Suppressor macrophage treated with lipopolysaccharide for 4 hours (primary cell): ENCODE measurements around the gene VGLL4.
"Not testable (repeated sequence)": the region's sequence is repeated elsewhere in the genome, so short reads cannot be mapped to it uniquely, and the experiment has no call there.

Experiments used
- DNase-seq: peaks from one replicate; pipeline ENCODE4 v3.0.0-alpha.2; 2020

The VGLL4 gene

GRCh38 chr3:11523572-11524101 lies 120.1 kb downstream of the VGLL4 start:
- DNase-seq: no peak

- no peak for DNase-seq
Measured at GRCh38 chr3:11522953-11523571, 120.7 kb downstream of the VGLL4 start.

DNA sequence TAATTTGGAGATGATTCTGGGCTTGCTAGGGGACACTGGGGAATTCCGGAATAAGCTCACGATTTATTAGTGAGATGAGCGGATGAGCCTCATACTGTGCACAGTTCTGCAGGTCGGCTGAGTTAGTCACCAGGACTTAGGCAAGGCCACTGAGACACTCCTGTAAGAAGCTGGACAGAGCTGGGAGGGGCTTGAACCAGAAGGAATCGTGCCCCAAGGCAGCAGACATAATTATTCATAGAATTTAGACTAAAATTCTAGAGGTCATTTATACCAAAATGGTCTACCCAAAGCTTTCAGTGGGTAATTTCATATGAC lies 121.4 kb downstream of the VGLL4 start:
- no peak for DNase-seq

- no peak for DNase-seq
Measured at GRCh38 chr3:11521167-11521566, 122.5 kb downstream of the VGLL4 start.

DNA sequence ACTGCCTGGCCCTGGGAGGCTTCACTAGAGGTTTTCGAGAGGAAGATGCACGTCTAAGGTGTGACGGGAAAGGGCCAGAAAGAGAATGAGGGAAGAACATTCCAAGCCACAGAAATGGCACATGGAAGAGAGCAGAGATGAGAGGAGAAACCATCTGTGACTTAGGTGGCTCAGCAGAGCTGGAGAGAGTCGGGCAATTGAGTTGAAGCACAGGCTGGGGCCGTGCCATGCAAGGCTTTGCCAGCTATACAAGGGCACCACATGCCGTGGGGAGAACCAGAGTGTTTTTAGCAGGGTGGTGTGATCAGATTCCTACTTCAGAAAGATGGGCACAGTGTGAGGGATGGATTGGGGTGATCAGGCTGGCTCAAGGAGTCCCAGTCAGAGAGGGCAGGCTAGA lies 126.1 kb downstream of the VGLL4 start:
- no peak for DNase-seq

DNA sequence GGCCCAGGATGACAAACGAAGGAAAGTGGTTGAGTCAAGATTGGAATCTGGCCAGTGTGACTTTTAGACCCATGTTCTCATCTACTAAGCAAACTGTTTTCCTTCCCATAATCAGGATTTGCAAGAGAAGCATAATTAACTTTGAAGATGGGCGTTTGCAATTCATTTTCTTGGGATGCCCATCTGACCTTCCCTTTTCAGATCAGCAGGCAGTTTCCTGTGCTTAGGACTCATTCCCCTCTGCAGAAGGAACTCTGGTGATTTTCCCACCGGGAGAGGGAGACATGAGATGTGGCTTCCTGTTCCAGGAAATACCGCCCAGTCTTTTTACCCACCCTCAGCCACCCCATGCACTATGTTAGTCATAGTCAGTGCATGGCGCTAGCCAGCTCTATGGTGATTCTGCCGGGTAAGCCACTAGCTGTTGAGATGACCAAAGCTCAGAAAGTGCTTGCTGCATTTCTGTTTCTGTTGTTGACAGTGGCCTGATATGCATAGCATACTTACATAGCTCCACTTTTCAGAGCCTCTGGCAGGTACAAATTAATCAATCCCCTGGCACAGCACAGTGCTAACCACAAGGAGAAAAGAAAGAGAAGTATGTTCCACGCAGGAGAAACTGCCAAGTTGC lies 129.4 kb downstream of the VGLL4 start:
- DNase-seq: peak; percentile 75

DNA sequence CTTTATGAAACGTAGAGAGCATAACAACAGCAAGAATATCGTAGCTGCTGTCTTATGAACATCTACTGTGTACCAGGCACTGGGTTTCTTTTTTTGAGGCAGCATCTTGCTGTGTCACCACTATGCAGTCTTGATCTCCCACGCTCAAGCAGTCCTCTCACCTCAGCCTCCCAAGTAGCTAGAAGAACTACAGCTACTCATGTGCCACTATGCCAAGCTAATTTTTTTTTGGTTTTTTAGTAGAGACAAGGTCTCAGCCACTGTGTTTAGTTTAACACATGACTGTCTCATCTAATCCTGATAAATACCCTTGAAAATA lies 129.9 kb downstream of the VGLL4 start:
- no peak for DNase-seq

GRCh38 chr3:11513125-11513816 lies 130.4 kb downstream of the VGLL4 start:
- DNase-seq: not testable (repeated sequence)

DNA sequence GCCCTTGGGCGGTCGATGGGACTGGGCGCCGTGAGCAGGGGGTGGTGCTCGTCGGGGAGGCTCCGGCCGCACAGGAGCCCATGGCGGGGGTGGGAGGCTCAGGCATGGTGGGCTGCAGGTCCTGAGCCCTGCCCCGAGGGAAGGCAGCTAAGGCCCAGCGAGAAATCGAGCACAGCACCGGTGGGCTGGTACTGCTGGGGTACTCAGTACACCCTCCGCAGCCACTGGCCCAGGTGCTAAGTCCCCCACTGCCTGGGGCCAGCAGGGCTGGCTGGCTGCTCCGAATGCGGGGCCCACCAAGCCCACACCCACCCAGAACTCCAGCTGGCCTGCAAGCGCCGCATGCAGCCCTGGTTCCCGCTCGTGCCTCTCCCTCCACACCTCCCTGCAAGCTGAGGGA lies 132.1 kb downstream of the VGLL4 start:
- DNase-seq: not testable (repeated sequence)

GRCh38 chr3:11510356-11510755 lies 133.4 kb downstream of the VGLL4 start:
- DNase-seq: no peak

- no peak for DNase-seq
Measured at GRCh38 chr3:11510001-11510340, 133.7 kb downstream of the VGLL4 start.

GRCh38 chr3:11509173-11510000 lies 134.3 kb downstream of the VGLL4 start:
- DNase-seq: no peak

GRCh38 chr3:11508346-11509172 lies 135.2 kb downstream of the VGLL4 start:
- no peak for DNase-seq

DNA sequence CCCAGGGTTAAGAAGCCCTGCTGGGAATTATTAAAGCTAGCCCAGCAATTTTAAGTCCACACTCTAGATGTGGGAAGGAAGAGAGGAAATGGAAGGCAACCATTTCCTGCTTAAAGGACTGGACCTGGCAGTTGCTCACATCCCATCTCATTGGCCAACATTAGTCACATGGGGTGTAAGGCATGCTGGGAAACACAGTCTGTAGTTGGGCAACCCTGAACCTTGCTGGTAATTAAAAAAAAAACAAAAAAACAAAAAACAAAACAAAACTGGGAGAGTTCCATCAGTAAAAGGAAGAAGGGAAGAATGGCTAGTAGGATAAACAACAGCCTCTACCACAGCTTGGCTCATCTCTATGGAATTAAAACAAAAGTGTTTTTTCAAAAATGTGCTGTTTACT lies 136.0 kb downstream of the VGLL4 start:
- DNase-seq: no peak
